ENCODE data around the gene NBPF1.
"Not testable (repeated sequence)": the region's sequence is repeated elsewhere in the genome, so short reads cannot be mapped to it uniquely, and the experiment has no call there.

The NBPF1 gene

GRCh38 chr1:16512624-16513411 lies 100.5 kb downstream of the NBPF1 start:
- DNase-seq: not testable (repeated sequence)

Data from fibroblast of skin of abdomen (primary cell).